Measurements from ENCODE around the gene PSMA3. TPM values are rescaled to one million over a fixed set of nuclear protein-coding genes. Genes with fewer than 3 reads are reported as not detected.

The PSMA3 gene
- 75.7 and 99.0 TPM in 2 replicates for total RNA-seq

GRCh38 chr14:58244556-58245387 is at the start of gene PSMA3:
TSS of gene PSMA3 (plus strand) at chr14:58244843. CDS start at chr14:58244921, 78 bp downstream.

GRCh38 chr14:58199726-58200479 is 44.7 kb upstream of the PSMA3 start, which contains the start of gene ACTR10:
TSS of gene ACTR10 (plus strand) at chr14:58200149. CDS start at chr14:58200218, 69 bp downstream.

GRCh38 chr14:58298477-58299400 is 54.1 kb downstream of the PSMA3 start, which contains the start of gene ARID4A:
TSS of gene ARID4A (plus strand) at chr14:58298555. CDS start at chr14:58299855, 1,300 bp downstream.

Other genes starting within 250 kb of the PSMA3 start
- 1.4 TPM in 1 of 2 replicates, not detected in the other for gene ARMH4, start 92.6 kb upstream of the PSMA3 start, total RNA-seq
- gene ACTR10, start 44.7 kb upstream of the PSMA3 start, total RNA-seq = 29.2 and 35.7 TPM in 2 replicates
- 4.3 and 5.5 TPM in 2 replicates for gene ARID4A, start 53.7 kb downstream of the PSMA3 start, total RNA-seq
- not detected in 2 replicates for gene TOMM20L, start 151.1 kb downstream of the PSMA3 start, total RNA-seq
- gene TIMM9, start 182.7 kb downstream of the PSMA3 start, total RNA-seq = 24.6 and 27.9 TPM in 2 replicates
- 8.9 and 14.9 TPM in 2 replicates for gene KIAA0586, start 182.9 kb downstream of the PSMA3 start, total RNA-seq